Measurements from ENCODE around the gene TRAF6. TPM values are rescaled to one million over a fixed set of nuclear protein-coding genes. Genes with fewer than 3 reads are reported as not detected.

The TRAF6 gene
- total RNA-seq, 6 donors from 2014 or later, result 7.4 to 17.5 (median 13.7) TPM

DNA sequence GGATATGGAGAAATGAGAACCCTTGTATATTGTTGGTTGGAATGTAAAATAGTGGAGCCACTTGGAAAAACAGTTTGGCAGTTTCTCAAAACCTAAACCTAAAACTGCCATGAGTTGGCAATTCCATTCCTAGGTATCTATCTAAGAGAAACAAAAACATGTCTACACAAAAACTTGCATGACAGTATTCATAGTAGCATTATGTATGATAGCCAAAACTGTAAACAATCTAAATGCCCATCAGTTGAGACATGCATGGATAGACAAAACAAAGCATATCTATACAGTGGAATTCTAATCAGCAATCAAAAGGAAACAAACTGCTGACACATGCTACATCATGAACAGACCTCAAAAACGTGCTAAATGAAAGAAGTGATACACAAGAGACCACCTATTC lies 34.9 kb downstream of the TRAF6 start:
- ATAC-seq (ENCODE audit: low FRiP score in 2 of 2), result no peak
- 52 to 79% methylated on average over 1 of the region's 1 CpG for WGBS, 2 donors
- no peak overlapping the region for H3K4me3 ChIP-seq
- TF ChIP-seq POLR2A (IDR thresholded peaks at IDR 0.05) (no peak), EP300 (IDR thresholded peaks at IDR 0.05) (no peak), POLR2AphosphoS5 (IDR thresholded peaks at IDR 0.05) (no peak)
- TF ChIP-seq, protein P1, sequence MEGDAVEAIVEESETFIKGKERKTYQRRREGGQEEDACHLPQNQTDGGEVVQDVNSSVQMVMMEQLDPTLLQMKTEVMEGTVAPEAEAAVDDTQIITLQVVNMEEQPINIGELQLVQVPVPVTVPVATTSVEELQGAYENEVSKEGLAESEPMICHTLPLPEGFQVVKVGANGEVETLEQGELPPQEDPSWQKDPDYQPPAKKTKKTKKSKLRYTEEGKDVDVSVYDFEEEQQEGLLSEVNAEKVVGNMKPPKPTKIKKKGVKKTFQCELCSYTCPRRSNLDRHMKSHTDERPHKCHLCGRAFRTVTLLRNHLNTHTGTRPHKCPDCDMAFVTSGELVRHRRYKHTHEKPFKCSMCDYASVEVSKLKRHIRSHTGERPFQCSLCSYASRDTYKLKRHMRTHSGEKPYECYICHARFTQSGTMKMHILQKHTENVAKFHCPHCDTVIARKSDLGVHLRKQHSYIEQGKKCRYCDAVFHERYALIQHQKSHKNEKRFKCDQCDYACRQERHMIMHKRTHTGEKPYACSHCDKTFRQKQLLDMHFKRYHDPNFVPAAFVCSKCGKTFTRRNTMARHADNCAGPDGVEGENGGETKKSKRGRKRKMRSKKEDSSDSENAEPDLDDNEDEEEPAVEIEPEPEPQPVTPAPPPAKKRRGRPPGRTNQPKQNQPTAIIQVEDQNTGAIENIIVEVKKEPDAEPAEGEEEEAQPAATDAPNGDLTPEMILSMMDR (IDR thresholded peaks at IDR 0.05), result no peak
- H3K4me1 ChIP-seq, result peaks cover 0 to 13% (median 0%) of the 10 kb centered on the region in 4 donors
- H3K27ac ChIP-seq, result no peak overlapping the region
- no peaks in the 10 kb centered on the region for H3K27me3 ChIP-seq
- H3K36me3 ChIP-seq, result peaks cover 0 to 3% (median 0%) of the 10 kb centered on the region in 4 donors
- H3K9me3 ChIP-seq, result no peaks in the 10 kb centered on the region
- DNase-seq, result no peak

DNA sequence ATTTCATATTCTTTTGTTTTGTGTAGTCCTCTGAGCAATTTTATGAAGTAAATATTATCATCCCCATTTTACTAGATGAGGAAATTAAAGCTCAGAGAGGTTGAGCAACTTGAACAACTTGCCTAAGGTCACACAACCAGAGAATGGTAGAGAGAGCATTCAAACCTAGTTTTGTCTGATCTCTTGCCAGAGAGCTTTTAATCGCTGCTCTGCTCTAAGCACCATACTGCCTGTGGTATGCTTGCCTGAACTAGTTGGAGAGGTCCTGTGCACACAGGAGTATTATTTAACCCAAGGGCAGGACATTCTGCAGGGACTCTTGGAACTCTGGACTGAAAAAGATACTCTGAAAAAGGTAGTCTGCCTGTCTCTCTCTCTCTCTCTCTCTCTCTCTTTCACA lies 38.5 kb downstream of the TRAF6 start:
- Histone ChIP-seq H3K27ac (no peak overlapping the region), H3K27me3 (no peaks in the 10 kb centered on the region), H3K36me3 (peaks cover 0 to 3% (median 0%) of the 10 kb centered on the region in 4 donors), H3K9me3 (no peaks in the 10 kb centered on the region), H3K4me3 (no peak overlapping the region), H3K4me1 (peaks cover 0 to 15% (median 5%) of the 10 kb centered on the region in 4 donors)
- DNase-seq (no peak), ATAC-seq (ENCODE audit: low FRiP score in 2 of 2) (no peak)
- TF ChIP-seq EP300 (IDR thresholded peaks at IDR 0.05) (no peak), POLR2A (IDR thresholded peaks at IDR 0.05) (no peak), POLR2AphosphoS5 (IDR thresholded peaks at IDR 0.05) (no peak)
- TF ChIP-seq, protein P1 (IDR thresholded peaks at IDR 0.05), result no peak
- WGBS, 2 donors, result 59 to 71% methylated on average over 1 of the region's 1 CpG

- ATAC-seq (ENCODE audit: low FRiP score in 2 of 2) (peak; percentile 24 to 72), DNase-seq (no peak)
- TF ChIP-seq POLR2A (IDR thresholded peaks at IDR 0.05) (no peak), POLR2AphosphoS5 (IDR thresholded peaks at IDR 0.05) (no peak), EP300 (IDR thresholded peaks at IDR 0.05) (no peak)
- TF ChIP-seq, protein P1 (IDR thresholded peaks at IDR 0.05), result no peak
- H3K9me3 ChIP-seq, result no peaks in the 10 kb centered on the region
- no peaks in the 10 kb centered on the region for H3K27me3 ChIP-seq
- peak overlapping the region in 3 of 4 donors; percentile 40 to 57 (median 44) for H3K27ac ChIP-seq
- 47 to 56% methylated on average over 5 of the region's 5 CpGs for WGBS, 2 donors
- no peak overlapping the region for H3K4me3 ChIP-seq
- H3K36me3 ChIP-seq, result peaks cover 0 to 3% (median 0%) of the 10 kb centered on the region in 4 donors
- peaks cover 0 to 15% (median 5%) of the 10 kb centered on the region in 4 donors for H3K4me1 ChIP-seq
These were observed 39.9 kb downstream of the TRAF6 start for GRCh38 chr11:36469881-36470802.

GRCh38 chr11:36469063-36469462 lies 41.0 kb downstream of the TRAF6 start:
- 50 to 62% methylated on average over 2 of the region's 2 CpGs for WGBS, 2 donors
- TF ChIP-seq EP300 (IDR thresholded peaks at IDR 0.05) (no peak), POLR2A (IDR thresholded peaks at IDR 0.05) (no peak), POLR2AphosphoS5 (IDR thresholded peaks at IDR 0.05) (no peak)
- TF ChIP-seq, protein P1 (IDR thresholded peaks at IDR 0.05), result no peak
- DNase-seq, result no peak
- Histone ChIP-seq H3K36me3 (peaks cover 0 to 3% (median 0%) of the 10 kb centered on the region in 4 donors), H3K4me3 (no peak overlapping the region), H3K4me1 (peaks cover 0 to 15% (median 5%) of the 10 kb centered on the region in 4 donors), H3K9me3 (no peaks in the 10 kb centered on the region), H3K27ac (peak overlapping the region in 1 of 4 donors; percentile 22), H3K27me3 (no peaks in the 10 kb centered on the region)
- ATAC-seq (ENCODE audit: low FRiP score in 2 of 2), result no peak

All from upper lobe of left lung (tissue), 6 donors.